NCI-H187 (cell line): ENCODE results near the gene KAZN.

Source experiments
- DNase-seq, 2 experiments: peaks; one replicate each; lab custom pipeline; 2025; lab: John Stamatoyannopoulos, UW

KAZN gene

DNA sequence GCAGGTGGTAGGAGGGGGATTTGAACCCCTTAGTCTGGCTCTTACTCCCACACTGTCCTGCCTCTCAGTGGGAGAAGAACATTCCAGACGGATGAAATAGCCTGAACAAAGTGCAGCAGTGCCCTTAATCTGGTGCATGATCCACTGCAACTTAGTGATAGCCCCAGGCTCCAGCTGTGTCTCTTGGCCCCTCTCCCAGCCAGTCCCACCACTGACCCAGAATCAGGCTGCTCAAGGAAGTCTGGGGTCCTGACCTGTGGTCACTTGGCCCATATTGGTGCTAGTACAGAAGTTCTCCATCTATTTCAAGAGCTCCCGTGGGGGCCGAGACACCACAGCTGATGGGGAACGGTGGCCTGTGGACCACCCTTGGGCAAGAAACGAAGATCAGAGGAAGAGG lies 255.0 kb downstream of the KAZN start:
- DNase-seq: no peak

DNA sequence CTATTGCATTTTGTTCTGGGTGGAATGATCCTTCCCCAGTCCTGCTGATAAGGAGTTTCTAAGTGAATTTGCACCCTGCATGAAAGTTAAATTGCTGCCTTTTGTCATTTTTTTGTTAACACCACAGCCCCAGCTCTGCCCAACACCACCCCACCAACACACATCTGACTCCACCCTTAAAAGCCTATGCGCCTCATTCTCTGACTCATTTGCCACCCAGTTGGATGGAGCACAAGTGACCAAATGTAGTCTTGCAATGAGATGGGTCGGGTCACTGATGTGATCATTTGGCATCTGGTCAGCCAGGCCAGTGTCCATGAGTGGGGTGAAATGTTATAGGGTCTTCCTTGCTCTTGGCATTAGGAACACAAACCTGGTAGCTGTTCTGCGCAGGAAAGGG lies 256.8 kb downstream of the KAZN start:
- no peak for DNase-seq

DNA sequence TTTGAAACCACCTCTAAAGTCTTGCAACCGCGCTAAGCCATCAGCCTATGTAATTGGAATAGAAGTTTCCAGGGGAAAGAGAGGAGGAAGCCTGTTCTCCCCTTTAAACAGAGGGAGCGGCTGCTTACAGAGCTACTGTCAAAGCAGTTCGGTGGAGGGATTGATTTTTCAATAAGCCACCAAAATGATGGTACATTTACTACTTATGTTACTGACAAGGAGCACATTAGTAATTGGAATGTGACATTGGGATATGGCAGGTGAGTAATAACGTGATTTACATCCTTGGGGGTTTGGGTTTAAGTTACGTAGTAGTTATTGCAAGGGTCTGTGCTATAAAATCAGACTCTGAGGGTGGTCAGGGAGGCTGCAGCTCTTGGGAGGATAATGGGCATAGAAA lies 257.3 kb downstream of the KAZN start:
- DNase-seq: no peak

DNA sequence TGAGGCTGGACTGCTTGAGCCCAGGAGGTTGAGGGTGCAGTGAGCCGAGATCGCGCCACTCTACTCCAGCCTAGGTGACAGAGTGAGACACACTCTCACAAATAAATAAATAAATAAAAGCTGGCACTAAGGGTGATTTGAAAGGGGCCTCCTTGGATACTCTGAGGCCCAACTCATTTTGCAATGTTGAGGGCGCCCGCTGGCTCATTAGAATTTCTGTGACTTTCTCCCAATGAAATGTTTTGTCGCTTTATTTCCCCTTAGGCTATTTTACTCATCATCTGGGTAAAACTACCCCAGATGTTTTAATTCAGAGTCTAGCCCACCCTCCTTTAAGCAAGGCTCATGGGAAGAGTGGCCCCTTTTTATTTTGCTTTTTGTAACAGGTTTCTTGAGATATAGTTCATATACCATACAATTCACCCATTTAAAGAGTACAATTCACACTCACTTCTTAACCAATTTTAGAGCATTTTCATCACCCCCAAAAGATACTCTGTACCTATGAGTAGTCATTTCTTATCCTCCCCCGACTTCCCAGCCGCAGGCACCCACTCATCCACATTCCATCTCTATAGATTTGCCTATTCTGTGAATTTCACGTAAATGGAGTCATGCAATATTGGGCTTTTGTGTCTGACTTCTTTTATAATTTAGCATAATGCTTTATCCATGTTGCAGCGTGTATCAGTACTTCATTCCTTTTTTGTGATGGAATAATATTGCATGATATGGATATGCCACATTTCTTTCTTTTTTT lies 259.1 kb downstream of the KAZN start:
- DNase-seq: no peak

DNA sequence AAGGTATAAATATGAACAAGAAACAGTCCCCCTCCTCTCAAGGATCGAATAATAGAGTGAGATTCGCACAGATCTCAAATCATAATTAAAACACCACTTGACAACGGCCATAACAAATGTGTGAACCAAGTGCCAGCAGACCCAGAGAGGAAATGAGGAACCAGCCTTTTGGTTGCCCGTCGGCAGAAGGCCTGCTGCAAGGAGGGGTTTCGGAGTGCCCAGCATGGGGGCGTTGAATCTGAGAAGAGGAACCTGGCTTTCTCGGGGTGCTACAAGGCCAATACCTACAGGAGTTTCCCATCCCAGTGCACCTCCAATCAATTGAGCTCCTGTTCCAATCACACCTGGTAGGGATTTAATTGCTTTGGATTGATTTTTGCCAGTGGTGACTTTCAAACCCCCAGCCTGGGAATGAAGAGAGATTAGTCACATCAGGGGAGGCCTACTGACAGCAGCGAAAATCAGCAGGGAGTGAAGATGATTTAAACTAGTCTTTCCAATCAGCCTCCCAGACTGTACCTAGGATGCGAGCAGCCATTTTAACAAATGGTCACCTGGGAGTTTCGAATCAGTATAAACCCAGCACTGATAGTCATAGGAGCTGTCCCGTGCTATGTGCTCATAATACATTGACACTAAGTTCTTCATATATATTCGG lies 263.8 kb downstream of the KAZN start:
- DNase-seq: no peak

DNA sequence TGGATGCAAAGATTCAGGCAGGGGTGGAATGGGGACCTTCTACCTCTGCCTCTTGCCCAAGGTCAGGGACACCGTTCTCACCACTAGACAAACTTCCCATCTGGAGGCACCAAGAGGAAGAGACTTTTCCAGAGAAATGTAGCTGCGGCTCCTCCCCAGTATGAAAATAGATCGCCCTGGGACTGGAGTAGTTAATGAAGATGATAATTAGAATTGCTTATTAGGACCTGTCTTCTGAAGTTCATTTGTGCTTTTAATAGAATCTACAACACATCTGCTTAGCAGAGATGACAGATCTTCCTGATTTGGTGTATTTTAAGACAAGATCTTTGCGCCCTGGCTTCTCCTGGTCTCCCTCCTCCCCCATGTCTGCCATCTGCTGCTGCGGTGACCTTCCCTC lies 266.6 kb downstream of the KAZN start:
- DNase-seq: no peak

DNA sequence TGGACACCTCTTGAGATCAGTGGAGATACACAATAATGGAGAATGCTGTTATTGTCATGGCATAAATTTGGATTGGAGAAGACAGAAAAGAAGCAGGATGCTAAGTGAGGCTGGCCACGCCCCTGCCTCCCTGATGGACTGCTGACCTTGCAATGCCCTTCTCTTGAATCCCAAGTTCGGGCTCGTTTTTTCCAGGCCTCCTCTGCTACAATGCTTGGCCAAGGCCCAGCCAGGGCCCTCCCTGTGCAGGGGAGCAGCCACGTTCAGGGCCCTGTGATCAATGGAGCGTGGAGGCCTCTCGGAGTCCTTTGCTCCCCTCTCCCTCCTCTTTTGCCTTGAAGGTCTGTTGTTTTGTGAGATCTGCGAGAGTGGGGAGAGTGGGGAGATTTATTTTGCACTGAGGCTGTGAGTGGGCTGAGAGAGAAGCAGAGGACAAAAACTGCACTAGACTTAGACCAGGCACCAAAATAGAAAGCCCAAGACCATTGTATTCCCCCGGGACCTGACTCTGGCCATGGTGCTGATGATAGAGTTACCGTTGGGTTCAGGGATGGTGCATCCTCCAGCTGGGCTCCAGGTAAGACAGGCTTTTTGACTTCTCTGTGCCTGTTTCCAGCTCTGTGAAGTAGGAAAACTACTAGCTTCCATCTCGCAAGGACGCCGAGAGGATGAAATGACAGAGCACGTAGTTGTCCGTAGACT lies 268.6 kb downstream of the KAZN start:
- no peak for DNase-seq

DNA sequence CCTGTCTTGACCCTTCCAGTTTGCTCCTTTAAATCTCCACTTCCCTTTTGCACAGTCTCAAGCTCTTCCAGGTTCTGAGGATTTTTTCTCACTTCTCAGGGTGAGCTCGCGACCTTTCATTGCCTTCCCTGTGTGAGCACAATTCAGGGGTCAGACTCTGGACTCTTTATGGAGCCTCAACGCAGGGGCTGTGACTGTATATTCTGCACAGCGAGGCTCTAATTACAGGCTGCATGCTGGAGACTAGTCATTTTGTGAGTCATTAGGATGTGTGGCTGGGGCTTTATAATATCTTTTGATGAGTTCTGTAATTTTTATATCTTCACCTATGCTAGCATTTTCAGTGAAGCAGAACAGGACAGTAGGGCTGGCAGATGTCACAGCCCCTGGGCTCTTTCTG lies 270.7 kb downstream of the KAZN start:
- DNase-seq: no peak

DNA sequence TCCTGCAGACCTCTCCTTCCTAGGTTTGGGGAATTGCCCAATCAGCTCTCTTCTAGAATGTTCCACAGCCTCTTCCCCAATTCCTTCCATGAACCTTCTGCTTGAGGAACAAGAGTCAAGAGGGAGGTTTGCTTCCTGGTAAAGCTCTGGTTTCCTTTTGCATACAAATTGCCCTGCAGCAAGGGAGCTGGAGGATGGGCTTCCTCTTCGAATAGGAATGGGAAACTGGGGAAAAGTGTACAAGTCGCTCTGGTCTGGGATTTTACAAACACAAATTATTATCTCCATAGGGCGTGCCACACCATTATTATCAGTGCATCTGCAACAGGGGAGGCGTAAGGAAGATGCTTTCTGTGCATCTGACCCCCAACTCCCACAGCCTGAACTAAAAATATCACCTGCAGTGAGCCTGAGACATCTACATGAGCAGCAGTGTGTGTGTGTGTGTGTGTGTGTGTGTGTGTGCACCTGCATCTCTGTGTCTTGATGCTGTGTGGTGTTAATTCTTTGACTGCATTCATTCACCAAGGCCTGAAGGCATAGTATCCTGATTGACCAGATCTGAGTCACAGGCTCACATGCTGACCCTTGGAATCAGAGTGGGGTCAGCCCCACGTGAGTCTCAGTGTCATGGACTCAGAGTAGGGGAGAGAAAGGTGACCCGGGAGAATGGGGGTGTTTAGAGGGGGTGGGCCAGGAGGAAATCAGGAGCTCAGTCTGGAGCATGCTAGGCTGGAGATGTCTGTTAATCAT lies 272.9 kb downstream of the KAZN start:
- DNase-seq: no peak

DNA sequence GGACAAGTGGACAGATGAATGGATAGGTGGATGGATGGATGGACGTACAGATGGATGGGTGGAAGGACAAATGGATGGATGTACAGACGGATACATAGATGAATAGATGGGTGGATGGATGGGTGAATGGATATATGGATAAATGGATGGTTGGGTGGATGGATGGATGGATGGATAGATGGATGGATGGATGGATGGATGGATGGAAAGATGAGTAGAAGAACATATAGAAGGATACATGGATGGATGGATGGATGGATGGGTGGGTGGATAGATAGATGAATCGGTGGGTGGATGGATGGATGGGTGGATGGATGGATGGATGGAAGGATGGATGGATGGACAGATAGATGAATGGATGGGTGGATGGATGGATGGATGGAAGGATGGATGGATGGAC lies 274.3 kb downstream of the KAZN start:
- no peak for DNase-seq

DNA sequence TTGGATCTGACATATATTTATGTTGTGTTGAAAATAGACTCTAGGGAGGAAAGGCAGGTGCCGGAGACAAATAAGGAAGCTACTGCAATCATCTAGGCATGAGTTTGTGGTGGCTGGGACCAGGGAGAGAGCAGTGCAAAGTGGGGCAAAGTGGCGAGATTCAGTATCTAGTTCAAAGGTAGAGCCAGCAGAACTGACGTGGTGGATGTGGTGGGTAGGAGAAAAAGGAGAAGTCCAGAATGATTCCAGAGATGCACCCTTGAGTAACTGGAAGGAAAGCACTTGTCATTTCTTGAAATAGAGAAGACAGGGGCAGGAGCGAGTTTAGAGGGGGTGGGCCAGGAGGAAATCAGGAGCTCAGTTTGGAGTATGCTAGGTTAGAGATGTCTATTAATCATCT lies 275.2 kb downstream of the KAZN start:
- DNase-seq: no peak

DNA sequence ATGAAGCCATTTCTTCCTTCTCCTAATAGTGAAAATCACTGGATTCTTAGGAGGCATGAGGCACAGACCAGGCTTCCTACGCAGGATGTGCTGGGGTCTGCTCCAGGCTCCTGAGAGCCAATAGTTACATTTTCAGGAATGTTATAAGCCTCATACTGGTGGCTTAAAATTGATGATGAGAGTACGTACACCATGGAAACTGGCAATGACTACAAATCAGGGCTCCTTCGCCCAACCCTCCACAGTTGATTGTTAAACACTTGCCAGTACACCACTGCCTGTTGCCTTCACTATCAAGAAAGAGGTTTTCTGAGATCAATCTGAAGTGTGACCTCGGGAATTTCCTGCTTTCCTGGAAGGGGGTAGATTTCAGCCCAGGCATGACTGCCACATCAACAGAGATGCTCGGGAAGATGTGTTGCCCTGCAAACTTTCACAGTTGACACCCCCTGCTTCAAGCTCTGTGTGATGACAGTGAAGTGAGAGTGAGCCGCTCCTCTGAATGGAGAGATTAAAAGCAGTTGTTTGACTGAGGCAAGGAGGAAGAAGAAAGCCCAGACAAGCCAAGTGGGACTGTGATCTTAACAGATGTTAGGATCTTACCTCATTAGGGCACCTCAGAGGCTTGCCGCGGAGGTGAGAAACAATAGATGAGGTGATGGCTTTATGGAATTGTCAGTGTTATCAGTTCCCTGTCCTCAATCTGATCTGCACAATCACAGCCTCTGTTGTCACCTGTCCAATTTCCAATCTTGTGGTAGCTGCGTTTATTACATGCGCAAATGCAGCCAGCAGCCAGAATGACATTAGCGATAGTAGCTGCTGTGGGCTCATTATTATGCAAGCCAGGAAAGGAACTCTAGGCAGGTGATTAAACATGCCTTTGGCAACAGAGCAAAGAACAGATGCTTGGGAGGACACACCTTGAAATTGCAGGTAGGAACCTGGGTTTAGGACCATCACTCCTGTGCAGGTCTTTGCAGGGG lies 277.3 kb downstream of the KAZN start:
- no peak for DNase-seq

DNA sequence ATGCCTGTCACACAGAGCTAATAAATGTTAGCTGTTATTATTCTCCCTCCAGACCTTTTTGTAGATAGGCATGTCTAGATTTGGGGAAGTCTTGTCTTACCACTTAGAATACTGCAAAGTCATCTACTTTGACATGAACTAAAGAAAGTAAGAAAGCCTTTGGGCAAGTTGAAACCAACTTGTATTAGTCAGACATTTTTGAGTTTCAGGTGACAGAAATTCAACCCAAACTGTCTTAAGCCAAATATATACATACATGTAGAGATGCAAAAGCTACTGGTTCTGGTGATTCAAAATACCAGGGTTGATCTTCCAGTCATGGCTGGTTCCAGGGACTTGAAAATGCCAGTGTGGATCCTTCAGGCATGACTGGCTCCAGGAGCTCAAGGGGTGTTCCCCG lies 278.3 kb downstream of the KAZN start:
- DNase-seq: no peak

DNA sequence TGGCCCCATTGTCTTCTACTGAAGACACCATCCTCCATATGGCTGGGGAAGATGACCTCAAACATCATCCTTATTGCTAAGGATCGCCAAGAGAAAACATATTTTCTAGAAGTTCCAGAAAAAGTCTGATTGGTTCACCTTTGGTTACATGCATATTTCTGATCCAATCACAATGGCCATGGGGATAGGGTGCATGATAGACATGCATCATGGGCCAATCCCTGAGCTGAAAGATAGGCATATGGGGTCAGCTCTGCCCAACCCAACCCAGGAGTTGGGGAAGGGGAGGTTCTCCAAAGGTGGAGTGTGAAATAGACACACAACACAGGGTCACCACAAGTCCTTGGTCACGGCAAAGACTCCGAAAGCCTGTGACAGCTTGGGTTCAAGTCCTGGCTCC lies 278.7 kb downstream of the KAZN start:
- no peak for DNase-seq

DNA sequence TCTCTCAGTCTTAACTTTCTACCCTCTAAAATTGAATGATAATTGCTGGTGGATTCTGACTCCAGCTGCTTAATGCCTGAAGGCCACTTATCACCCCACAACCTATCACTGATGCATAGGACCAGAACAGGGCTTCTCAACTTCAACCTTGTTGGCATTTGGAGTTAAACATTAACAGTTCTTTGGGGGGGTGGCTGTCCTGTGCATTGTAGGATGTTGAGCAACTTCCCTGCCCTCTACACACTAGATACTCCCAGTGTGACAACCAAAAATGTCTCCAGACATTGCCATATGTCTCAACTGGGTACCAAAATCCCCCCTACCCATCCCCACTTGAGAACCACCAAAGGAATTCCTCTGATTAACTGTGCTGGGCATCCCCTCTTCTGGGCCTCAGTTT lies 279.6 kb downstream of the KAZN start:
- no peak for DNase-seq

DNA sequence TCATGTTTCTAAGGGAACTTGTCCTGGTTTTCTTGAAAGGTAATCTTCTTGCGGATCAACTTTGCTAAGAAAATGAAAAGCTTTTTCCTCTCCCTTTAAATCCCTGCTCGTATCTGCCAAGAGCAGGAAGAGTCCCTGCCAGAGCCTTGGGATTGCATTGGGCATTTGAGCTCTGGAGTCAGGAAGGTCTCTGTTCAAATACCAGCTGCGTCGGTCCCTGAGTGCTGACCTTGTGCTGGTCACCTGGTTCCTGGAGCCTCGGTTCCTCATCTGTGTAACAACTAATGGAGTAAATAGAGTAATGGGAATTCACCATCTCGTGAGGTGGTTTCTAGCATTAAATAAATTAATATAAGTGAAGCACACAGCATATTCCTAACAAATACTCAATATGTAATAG lies 280.5 kb downstream of the KAZN start:
- no peak for DNase-seq

DNA sequence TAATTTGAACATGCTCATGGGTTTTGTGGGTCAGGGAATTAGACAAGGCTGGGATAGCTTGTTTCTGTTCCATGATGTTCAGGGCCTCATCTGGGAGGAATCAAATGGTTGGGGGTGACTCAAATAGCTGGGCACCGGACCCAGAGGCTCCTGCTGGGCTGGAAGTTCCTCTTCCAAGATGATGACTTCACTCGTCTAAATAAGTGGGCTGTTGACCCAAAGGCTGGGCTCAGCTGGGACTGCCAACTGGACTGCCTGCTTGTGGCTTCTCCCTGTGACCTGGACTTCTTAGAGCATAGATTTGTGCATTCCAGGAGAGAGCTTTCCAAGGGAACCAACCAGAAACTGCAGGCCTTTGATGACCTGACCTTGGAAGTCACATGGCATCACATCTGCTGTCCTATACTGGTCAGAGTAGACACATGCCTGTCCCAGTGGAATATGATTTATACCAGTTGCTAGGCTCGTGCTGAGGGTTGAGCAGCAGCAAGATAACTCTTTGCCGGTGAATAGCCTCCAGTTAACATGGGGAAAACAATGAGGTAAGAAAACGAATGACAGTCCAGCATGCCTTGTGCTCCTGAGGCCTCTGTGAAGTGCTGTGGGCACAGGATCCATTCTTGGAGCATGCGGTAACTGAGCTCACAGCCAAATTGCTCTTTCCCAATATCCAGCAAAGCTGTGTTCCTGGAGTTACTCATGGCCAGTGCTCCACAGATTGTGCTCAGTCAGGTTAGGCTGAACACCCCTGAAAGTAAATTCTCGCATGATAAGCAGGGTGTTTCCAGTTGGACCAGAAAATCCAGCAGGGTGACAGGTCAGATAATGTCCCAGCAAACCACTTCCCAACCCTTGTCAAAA lies 282.2 kb downstream of the KAZN start:
- DNase-seq: no peak

DNA sequence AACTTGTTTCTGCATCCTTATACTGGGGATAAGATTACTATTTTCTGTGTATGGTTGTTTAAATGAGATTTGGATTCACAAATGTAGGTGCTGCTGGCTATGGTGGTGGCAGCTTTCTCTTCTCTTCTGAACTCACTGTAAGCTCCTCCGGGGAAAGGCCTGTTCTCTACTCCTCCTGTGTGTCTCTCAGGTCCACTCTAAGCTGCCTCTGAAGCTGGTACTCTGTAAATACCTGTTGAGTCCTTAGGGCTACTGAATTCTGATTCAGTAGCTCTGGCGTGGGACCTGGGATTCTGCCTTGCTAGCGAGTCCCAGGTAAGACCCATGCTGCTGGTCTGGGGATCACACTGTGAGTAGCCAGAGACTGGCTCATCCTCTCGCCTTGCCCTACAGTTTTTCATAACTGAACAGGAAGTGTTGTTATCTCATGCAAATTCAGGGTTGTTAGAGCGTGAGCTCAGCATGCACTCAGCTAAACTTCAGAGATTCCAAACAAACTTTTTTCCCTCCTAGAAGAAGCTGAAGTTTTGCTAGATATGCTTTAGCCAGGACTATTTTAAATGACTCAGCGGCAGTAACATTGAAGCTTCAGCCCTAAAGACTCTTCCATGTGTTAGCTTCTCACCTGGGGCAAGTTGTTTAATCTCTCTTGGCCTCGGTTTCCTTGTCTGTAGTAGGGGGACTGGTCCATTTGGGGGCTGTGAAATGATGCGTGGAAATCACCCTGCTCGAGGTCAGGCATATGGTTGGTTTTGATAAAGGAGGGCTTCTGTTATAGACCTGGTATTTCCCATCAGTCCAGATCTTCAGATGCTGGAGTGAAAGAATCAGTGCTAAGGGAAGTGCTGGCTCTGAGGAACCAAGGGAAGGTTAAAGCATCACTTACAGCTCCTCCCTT lies 283.5 kb downstream of the KAZN start:
- DNase-seq: no peak

DNA sequence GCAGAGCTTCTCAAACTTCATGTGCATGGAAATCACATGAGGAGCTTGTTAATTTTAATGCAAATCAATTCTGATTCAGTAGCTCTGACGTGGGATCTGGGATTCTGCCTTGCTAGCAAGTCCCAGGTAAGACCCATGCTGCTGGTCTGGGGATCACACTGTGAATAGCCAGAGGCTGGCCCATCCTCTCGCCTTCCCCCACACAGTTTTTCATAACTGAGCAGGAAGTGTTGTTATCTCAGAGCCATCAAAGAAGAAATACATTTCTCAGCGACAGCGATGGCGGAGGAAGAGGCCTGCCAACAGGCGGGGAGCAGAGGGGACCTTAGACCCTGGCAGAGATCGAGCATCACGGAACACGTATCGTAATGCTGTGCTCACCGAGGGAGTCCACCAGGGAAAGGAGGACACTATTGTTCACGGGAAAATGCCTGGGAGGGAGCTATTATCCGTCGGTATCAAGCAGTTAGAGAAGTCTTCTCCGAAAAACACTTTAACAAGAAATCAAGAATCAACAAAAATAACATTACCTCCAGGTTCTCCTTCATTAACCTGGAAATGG lies 286.2 kb downstream of the KAZN start:
- no peak for DNase-seq
